ENCODE measurements around the gene PDZRN3. TPM values are rescaled to one million over a fixed set of nuclear protein-coding genes. Genes with fewer than 3 reads are reported as not detected.

PDZRN3 gene
- total RNA-seq, 1 experiment from 2014 or later = 5.9 TPM

DNA sequence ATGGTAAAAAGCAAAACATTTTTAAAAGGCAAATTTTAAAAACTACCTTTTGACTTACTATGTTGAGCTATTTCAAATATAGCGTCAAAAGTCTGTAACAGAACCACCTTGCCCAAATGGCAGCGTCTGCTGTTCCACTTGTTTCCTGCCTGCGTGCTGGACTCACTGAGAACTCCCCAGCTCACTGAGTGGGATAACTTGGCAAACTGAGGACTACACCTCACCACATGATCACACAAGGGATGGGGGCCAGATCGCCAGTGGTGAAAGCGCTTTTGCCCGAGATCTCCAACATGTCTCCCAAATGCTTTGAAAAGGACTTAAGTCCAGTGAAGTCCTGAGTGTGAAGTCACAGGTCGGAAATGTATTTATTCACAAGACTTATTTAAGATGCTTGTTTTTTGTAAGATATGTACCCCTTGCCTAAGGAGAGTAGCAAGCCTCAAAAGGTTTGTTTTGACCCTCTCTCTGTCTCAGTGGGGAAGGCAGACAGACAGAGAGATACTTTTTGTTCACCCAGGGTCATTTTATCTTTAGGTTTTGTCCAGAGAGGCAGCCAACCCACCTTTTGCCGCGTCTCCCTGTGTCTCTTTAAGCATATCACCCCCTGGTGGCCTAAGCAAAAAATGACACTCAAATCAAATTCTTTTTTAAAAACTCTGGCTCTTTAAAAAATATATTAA lies 192.6 kb downstream of the PDZRN3 start:
- H2AFZ ChIP-seq (ENCODE audit: low read length) = no peak overlapping the region
- no peak overlapping the region for H2BK12ac ChIP-seq (ENCODE audit: insufficient read length, low read depth, low read length)
- H3K23me2 ChIP-seq (ENCODE audit: insufficient read length, low read depth, low read length, poor library complexity, severe bottlenecking) = no peaks in the 10 kb centered on the region
- no peak overlapping the region for H2BK15ac ChIP-seq (ENCODE audit: low read depth, low read length)
- no peak overlapping the region for H2BK20ac ChIP-seq (ENCODE audit: low read depth, low read length, poor library complexity, severe bottlenecking)
- WGBS (ENCODE audit: extremely low coverage, insufficient read length, low lambda C conversion rate) = no CpG with 5 or more reads among the region's 9 CpGs
- Mint-ChIP-seq H3K27me3 (ENCODE audit: low read depth) (no peaks in the 10 kb centered on the region), H3K27ac (0 out of 7 replicates have a peak overlapping the region, but pooled peaks of 1 of the 3 experiments have one; percentile 50), H3K9me3 (no peaks in the 10 kb centered on the region), H3K36me3 (ENCODE audit: insufficient read depth in 1 of 3, low read depth in 3 of 3) (no peaks in the 10 kb centered on the region), H3K4me3 (no peak overlapping the region), H3K4me1 (peaks cover 14 to 30% of the 10 kb centered on the region in 2 experiments)
- no peak overlapping the region for H4K5ac ChIP-seq (ENCODE audit: insufficient read length, low read depth, low read length)
- H4K8ac ChIP-seq (replicated peaks; ENCODE audit: insufficient read length, low read depth, low read length) = no peak overlapping the region
- no peak for DNase-seq
- no peaks in the 10 kb centered on the region for H3K9me3 ChIP-seq (ENCODE audit: control insufficient read depth, low read depth, low read length)
- H3K56ac ChIP-seq (ENCODE audit: insufficient read length, low read depth, low read length) = no peak overlapping the region
- no peak overlapping the region for H3K14ac ChIP-seq (ENCODE audit: insufficient read depth, low read length)
- H4K91ac ChIP-seq (ENCODE audit: insufficient read length, low read depth, low read length) = no peak overlapping the region
- H4K20me1 ChIP-seq (ENCODE audit: control insufficient read depth, insufficient read depth, insufficient read length) = no peaks in the 10 kb centered on the region
- no peak overlapping the region for H3K4me2 ChIP-seq (ENCODE audit: insufficient read depth, insufficient read length, low read length)
- no peak overlapping the region for H2AK5ac ChIP-seq (ENCODE audit: insufficient read length, low read length)
- no peaks in the 10 kb centered on the region for H3K79me2 ChIP-seq (ENCODE audit: insufficient read depth, low read length)
- no peak overlapping the region for H2BK120ac ChIP-seq (ENCODE audit: low read depth, low read length, poor library complexity, severe bottlenecking)
- H2BK5ac ChIP-seq (ENCODE audit: insufficient read length, low read length) = no peak overlapping the region
- no peak overlapping the region for H3T11ph ChIP-seq (ENCODE audit: low read length)
- no peak overlapping the region for H3K18ac ChIP-seq (ENCODE audit: insufficient read length, low read depth, low read length)
- TF ChIP-seq, protein P1, sequence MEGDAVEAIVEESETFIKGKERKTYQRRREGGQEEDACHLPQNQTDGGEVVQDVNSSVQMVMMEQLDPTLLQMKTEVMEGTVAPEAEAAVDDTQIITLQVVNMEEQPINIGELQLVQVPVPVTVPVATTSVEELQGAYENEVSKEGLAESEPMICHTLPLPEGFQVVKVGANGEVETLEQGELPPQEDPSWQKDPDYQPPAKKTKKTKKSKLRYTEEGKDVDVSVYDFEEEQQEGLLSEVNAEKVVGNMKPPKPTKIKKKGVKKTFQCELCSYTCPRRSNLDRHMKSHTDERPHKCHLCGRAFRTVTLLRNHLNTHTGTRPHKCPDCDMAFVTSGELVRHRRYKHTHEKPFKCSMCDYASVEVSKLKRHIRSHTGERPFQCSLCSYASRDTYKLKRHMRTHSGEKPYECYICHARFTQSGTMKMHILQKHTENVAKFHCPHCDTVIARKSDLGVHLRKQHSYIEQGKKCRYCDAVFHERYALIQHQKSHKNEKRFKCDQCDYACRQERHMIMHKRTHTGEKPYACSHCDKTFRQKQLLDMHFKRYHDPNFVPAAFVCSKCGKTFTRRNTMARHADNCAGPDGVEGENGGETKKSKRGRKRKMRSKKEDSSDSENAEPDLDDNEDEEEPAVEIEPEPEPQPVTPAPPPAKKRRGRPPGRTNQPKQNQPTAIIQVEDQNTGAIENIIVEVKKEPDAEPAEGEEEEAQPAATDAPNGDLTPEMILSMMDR (conservative IDR thresholded peaks at IDR 0.05) = peak; percentile 82
- H3K4ac ChIP-seq (ENCODE audit: low read depth, low read length) = no peak overlapping the region
- H3K27ac ChIP-seq (ENCODE audit: insufficient read length, low read depth, low read length) = no peak overlapping the region
- H3K79me1 ChIP-seq (ENCODE audit: insufficient read depth, low read depth, low read length, poor library complexity, severe bottlenecking) = no peaks in the 10 kb centered on the region
- H3K4me1 ChIP-seq (ENCODE audit: insufficient read depth, low read length) = no peaks in the 10 kb centered on the region
- H3K27me3 ChIP-seq (ENCODE audit: insufficient read depth, low read length) = no peaks in the 10 kb centered on the region
- H3K23ac ChIP-seq (ENCODE audit: insufficient read length, low read depth, low read length) = no peak overlapping the region
- H3K9ac ChIP-seq (ENCODE audit: extremely low read depth, insufficient read length, low read length) = no peak overlapping the region

Measured in H9 (cell line).